Spleen (tissue), 11 donors: ENCODE measurements around the gene HAUS7. TPM values are rescaled to one million over a fixed set of nuclear protein-coding genes. Genes with fewer than 3 reads are reported as not detected.

Experiments
- DNase-seq: peaks from one replicate; pipeline ENCODE4 v3.0.0-alpha.2; 2020
- H3K27ac ChIP-seq, 8 donors: fragments of 200-600 bp; sonication (generic) in 7 of 8; 1 replicate in 4 of 8; 2 replicates in 4 of 8; pipeline versions ENCODE4 v1.5.0 to v1.8.0; 2016 to 2021; ENCODE audit warnings: inconsistent platforms in 4 of 8, mild to moderate bottlenecking in 4 of 8, moderate library complexity in 1 of 8
- H3K27me3 ChIP-seq, 7 donors: fragments of 200-600 bp; sonication (generic) in 6 of 7; replicated peaks in 1 of 7; 1 replicate in 4 of 7; 2 replicates in 3 of 7; pipeline versions ENCODE4 v1.5.0 to v1.8.0; 2016 to 2021; ENCODE audit warnings: inconsistent platforms in 3 of 7, mild to moderate bottlenecking in 1 of 7
- H3K36me3 ChIP-seq, 6 donors: fragments of 200-600 bp; sonication (generic) in 5 of 6; 1 replicate in 4 of 6; 2 replicates in 2 of 6; pipeline versions ENCODE4 v1.5.0 to v1.8.0; 2016 to 2021; ENCODE audit warnings: inconsistent platforms in 2 of 6
- H3K4me1 ChIP-seq, 6 donors: fragments of 200-600 bp; sonication (generic) in 5 of 6; 1 replicate in 3 of 6; 2 replicates in 3 of 6; pipeline versions ENCODE4 v1.5.0 to v1.8.0; 2016 to 2021; ENCODE audit warnings: inconsistent platforms in 3 of 6
- H3K4me3 ChIP-seq, 8 donors: fragments of 200-600 bp; sonication (generic) in 7 of 8; 1 replicate in 4 of 8; 2 replicates in 4 of 8; pipeline versions ENCODE4 v1.5.0 to v1.8.0; 2016 to 2021; ENCODE audit warnings: inconsistent platforms in 4 of 8, mild to moderate bottlenecking in 4 of 8, moderate library complexity in 2 of 8
- H3K9me3 ChIP-seq, 8 donors: fragments of 200-600 bp; sonication (generic) in 7 of 8; 1 replicate in 4 of 8; 2 replicates in 4 of 8; pipeline versions ENCODE4 v1.5.0 to v1.8.0; 2016 to 2021; ENCODE audit warnings: inconsistent platforms in 4 of 8
- POLR2A ChIP-seq, 3 donors: fragments of 450-650 bp; IDR thresholded peaks; one replicate each; pipeline ENCODE4 v1.5.1; 2017; ENCODE audit warnings: antibody characterized with exemption in 3 of 3, mild to moderate bottlenecking in 1 of 3
- POLR2AphosphoS5 ChIP-seq, 3 donors: sonication (generic); formaldehyde crosslinking; IDR thresholded peaks; one replicate each; pipeline ENCODE4 v1.5.1; 2017; ENCODE audit warnings: antibody characterized with exemption in 3 of 3
- WGBS, 5 donors: extraction: QIAGEN DNeasy Blood & Tissue Kit in 3 of 5; methylation state at CpG; one replicate each; pipeline versions ENCODE4 v1.1.5 to v1.1.7; 2013 to 2018; 5-methylcytosine and 5-hydroxymethylcytosine counted together
- intact Hi-C: fragments of 100-400 bp; cut with DNase I; formaldehyde crosslinking; loops from one replicate; pipeline ENCODE4 v1.15.0; 2023; ENCODE audit warnings: low total_unique reads
- polyA plus RNA-seq, 3 donors: library from polyadenylated mRNA; stranded (reverse); fragments of 200-250 nt; gene quantifications; one replicate each; pipeline ENCODE4 v1.2.1, GENCODE V29; 2013
- total RNA-seq, 7 donors: library from RNA; depleted of rRNA in 3 of 7; stranded (reverse); fragments of >200 nt in 3 of 7; fragmentation: NEBNext Ultra II Directional in 4 of 7; extraction: Animal tissue kit (Norgen Biotek cat#: 25700) in 4 of 7; gene quantifications; one replicate each; pipeline versions ENCODE4 v1.1.0 to v1.2.1, GENCODE V29; 2016 to 2021
- TF ChIP-seq, protein P1 (sequence below), 11 experiments: fragments of 200-600 bp in 7 of 11; fragments of 450-650 bp in 4 of 11; sonication (generic) in 4 of 11; IDR thresholded peaks in 8 of 11; conservative IDR thresholded peaks in 3 of 11; 1 replicate in 7 of 11; 2 replicates in 4 of 11; pipeline versions ENCODE4 v1.4.0 to v1.8.0; 2016 to 2021; ENCODE audit warnings: antibody characterized with exemption in 11 of 11, inconsistent platforms in 4 of 11, mild to moderate bottlenecking in 1 of 11
- donor health status: healthy with polysubstance abuse.
- donor health status: DM: no; HTN: no; CAD: no; lungs with moderate emphysema.
- donor health status: DM: no; HTN: no; CAD: no.
- donor health status: Bipolar disorder and iron deficiency.
- donor health status: healthy.
- donor health status: DM: no; HTN: no; CAD: no.
- donor health status: DM: yes; HTN: yes; CAD: no.

Gene HAUS7
- total and polyA plus RNA-seq, 10 donors: 23.6 to 83.7 (median 34.5) TPM

DNA sequence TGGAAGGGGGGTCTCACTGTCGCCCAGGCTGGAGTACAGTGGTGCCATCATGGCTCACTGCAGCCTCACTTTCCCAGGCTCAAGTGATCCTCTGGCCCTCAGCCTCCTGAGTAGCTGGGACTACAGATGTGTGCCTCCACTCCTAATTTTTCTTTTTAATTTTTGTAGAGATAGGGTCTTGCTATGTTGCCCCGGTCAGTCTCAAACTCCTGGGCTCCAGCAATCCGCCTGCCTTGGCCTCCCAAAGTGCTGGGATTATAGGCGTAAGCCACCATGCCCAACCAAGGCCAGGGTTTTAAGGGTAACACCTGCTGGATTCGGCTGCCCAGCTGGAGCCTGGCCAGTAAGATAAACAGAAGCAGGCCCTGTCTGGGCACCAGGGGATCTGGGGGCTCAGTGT is 27.9 kb downstream of the HAUS7 start:
- H3K9me3 ChIP-seq: peaks cover 0 to 6% (median 0%) of the 10 kb centered on the region in 8 donors
- DNase-seq: no peak
- no peaks in the 10 kb centered on the region for H3K4me1 ChIP-seq
- TF ChIP-seq POLR2A (IDR thresholded peaks at IDR 0.05): no peak
- no peak for TF ChIP-seq POLR2AphosphoS5 (IDR thresholded peaks at IDR 0.05)
- TF ChIP-seq, protein P1, sequence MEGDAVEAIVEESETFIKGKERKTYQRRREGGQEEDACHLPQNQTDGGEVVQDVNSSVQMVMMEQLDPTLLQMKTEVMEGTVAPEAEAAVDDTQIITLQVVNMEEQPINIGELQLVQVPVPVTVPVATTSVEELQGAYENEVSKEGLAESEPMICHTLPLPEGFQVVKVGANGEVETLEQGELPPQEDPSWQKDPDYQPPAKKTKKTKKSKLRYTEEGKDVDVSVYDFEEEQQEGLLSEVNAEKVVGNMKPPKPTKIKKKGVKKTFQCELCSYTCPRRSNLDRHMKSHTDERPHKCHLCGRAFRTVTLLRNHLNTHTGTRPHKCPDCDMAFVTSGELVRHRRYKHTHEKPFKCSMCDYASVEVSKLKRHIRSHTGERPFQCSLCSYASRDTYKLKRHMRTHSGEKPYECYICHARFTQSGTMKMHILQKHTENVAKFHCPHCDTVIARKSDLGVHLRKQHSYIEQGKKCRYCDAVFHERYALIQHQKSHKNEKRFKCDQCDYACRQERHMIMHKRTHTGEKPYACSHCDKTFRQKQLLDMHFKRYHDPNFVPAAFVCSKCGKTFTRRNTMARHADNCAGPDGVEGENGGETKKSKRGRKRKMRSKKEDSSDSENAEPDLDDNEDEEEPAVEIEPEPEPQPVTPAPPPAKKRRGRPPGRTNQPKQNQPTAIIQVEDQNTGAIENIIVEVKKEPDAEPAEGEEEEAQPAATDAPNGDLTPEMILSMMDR (IDR thresholded peaks at IDR 0.05 in 8 of 11, conservative IDR thresholded peaks at IDR 0.05 in 3 of 11): no peak
- peaks cover 0 to 5% (median 0%) of the 10 kb centered on the region in 7 donors for H3K27me3 ChIP-seq
- WGBS, 5 donors: 73 to 96% (median 91%) methylated on average over 4 to 5 of the region's 5 CpGs
- H3K36me3 ChIP-seq: peaks cover 0 to 10% (median 3%) of the 10 kb centered on the region in 6 donors
- H3K27ac ChIP-seq: no peak overlapping the region
- H3K4me3 ChIP-seq: no peak overlapping the region
- intact Hi-C loops: no loop called here

DNA sequence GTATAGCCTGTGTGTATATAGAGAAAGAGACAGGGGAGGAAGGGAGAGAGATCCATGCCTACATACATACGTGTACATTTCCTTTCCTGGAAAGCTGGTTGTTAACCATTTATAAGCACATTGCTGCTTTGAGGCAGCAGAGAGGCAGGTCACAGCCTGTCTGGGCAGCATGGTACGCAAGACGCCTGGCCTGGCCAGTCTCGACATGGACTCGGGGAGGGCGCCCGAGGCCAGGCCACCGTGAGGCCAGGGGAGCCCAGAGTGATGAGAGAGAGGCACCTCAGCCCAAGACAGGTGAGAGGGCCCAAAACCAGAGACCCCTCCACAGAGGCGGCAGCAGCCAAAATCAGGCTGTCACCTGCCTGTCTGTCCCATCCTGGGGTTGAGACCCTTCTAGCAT is 28.4 kb downstream of the HAUS7 start:
- Histone ChIP-seq H3K27me3 (peaks cover 0 to 5% (median 0%) of the 10 kb centered on the region in 7 donors), H3K4me3 (no peak overlapping the region), H3K9me3 (peaks cover 0 to 6% (median 0%) of the 10 kb centered on the region in 8 donors), H3K36me3 (peaks cover 0 to 5% (median under 1%) of the 10 kb centered on the region in 6 donors), H3K4me1 (no peaks in the 10 kb centered on the region), H3K27ac (no peak overlapping the region)
- WGBS, 5 donors: 6 to 87% (median 82%) methylated on average over 1 to 9 of the region's 9 CpGs
- intact Hi-C loops: no loop called here
- TF ChIP-seq POLR2A (IDR thresholded peaks at IDR 0.05) (no peak), POLR2AphosphoS5 (IDR thresholded peaks at IDR 0.05) (peak in 1 of 3 donors; percentile 32)
- no peak for DNase-seq

DNA sequence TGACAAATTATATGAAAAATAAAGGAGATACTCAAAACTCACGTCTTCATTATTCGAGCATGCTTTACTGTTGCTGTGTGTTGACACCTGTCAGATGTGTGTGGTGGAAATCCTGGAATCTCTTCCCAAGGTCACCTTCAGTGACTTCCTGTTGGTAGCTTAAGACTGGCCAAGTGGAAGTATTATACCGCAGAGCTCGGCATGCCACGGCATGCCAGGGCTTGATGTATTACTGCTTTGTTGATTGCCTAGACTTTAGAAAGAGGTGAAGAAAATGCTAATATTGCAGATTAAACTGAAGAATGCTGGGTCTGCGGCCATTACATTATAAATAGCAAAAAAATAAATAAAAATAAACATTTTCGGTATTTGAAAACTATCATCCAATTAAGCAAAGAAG is 29.1 kb downstream of the HAUS7 start:
- intact Hi-C loops: no loop called here
- no peak for TF ChIP-seq POLR2AphosphoS5 (IDR thresholded peaks at IDR 0.05)
- TF ChIP-seq, protein P1 (IDR thresholded peaks at IDR 0.05 in 8 of 11, conservative IDR thresholded peaks at IDR 0.05 in 3 of 11): no peak
- no peak for TF ChIP-seq POLR2A (IDR thresholded peaks at IDR 0.05)
- DNase-seq: no peak
- Histone ChIP-seq H3K27ac (no peak overlapping the region), H3K36me3 (no peaks in the 10 kb centered on the region), H3K9me3 (peaks cover 0 to 6% (median 0%) of the 10 kb centered on the region in 8 donors), H3K27me3 (peaks cover 0 to 5% (median 0%) of the 10 kb centered on the region in 7 donors), H3K4me3 (no peak overlapping the region), H3K4me1 (no peaks in the 10 kb centered on the region)
- WGBS, 5 donors: 64 to 80% (median 76%) methylated on average over 7 of the region's 7 CpGs

DNA sequence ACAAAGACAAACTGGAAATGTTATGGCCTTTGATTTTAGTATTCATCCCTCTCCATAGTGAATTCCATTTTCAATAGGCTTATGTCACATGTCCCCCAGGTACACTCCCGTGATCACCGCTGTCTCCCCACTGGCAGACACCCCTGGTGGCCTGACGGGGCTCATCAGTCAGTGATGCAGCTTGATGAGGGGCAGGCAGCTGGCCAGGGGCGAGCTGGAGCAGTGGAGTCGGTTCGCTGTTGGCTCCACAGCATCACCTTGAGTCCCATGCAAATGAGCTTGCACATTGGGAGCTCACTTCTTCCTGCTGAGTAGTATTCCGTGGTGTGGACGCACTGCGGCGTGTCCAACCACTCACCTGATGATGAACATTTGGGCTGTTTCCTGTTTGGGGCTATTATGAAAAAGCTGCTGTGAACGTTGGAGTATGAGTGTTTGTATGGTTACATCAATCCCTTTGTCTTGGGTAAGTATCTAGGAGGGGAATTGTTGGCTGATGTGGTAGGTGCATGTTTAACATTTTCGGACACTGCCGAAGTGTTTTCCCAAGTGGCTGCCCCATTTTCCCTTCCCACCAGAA is 29.7 kb downstream of the HAUS7 start:
- no peaks in the 10 kb centered on the region for H3K4me1 ChIP-seq
- WGBS, 5 donors: 69 to 84% (median 73%) methylated on average over 10 to 13 of the region's 13 CpGs
- H3K27me3 ChIP-seq: peaks cover 0 to 5% (median 0%) of the 10 kb centered on the region in 7 donors
- no peak for DNase-seq
- TF ChIP-seq POLR2AphosphoS5 (IDR thresholded peaks at IDR 0.05): no peak
- no peak for TF ChIP-seq POLR2A (IDR thresholded peaks at IDR 0.05)
- TF ChIP-seq, protein P1 (IDR thresholded peaks at IDR 0.05 in 8 of 11, conservative IDR thresholded peaks at IDR 0.05 in 3 of 11): no peak
- no peaks in the 10 kb centered on the region for H3K36me3 ChIP-seq
- intact Hi-C loops: no loop called here
- H3K27ac ChIP-seq: no peak overlapping the region
- H3K9me3 ChIP-seq: peaks cover 0 to 6% (median 0%) of the 10 kb centered on the region in 8 donors
- H3K4me3 ChIP-seq: no peak overlapping the region
